Left ventricle myocardium inferior (tissue), 1 donor: ENCODE data around the gene CLCNKB. TPM values are rescaled to one million over a fixed set of nuclear protein-coding genes. Genes with fewer than 3 reads are reported as not detected.
A peak's percentile ranks its signal among the peaks of the same experiment; 100 is the strongest.

Experiments used
- DNase-seq: peaks from one replicate; pipeline ENCODE4 v3.0.0-alpha.2; 2020
- H3K27ac ChIP-seq: fragments of 200-600 bp; replicated peaks from 2 replicates; pipeline ENCODE4 v1.8.0; 2021
- H3K27me3 ChIP-seq: fragments of 200-600 bp; 2 replicates; pipeline ENCODE4 v1.8.0; 2021; ENCODE audit warnings: low read depth
- H3K36me3 ChIP-seq: fragments of 200-600 bp; 2 replicates; pipeline ENCODE4 v1.8.0; 2021
- H3K4me1 ChIP-seq: fragments of 200-600 bp; 2 replicates; pipeline ENCODE4 v1.8.0; 2021
- H3K4me3 ChIP-seq: fragments of 200-600 bp; 2 replicates; pipeline ENCODE4 v1.8.0; 2021; ENCODE audit warnings: mild to moderate bottlenecking, moderate library complexity
- H3K9me3 ChIP-seq: fragments of 200-600 bp; replicated peaks from 2 replicates; pipeline ENCODE4 v1.8.0; 2021
- CTCF ChIP-seq: fragments of 200-600 bp; IDR thresholded peaks from 2 replicates; pipeline ENCODE4 v1.8.0; 2021; ENCODE audit warnings: antibody characterized with exemption, mild to moderate bottlenecking, borderline replicate concordance
- intact Hi-C: fragments of 100-400 bp; cut with micrococcal nuclease; formaldehyde crosslinking; loops from one replicate; pipeline ENCODE4 v1.11.0; 2022
- total RNA-seq: library from RNA; stranded (reverse); fragmentation: NEBNext Ultra II Directional; extraction: Animal tissue kit (Norgen Biotek cat#: 25700); gene quantifications from one replicate; pipeline ENCODE4 v1.2.1, GENCODE V29; 2021
- donor health status: DM: no; HTN: yes; CAD: no; lungs with severe emphysema.

Gene CLCNKB
- total RNA-seq, 1 donor from 2014 or later: 1.3 TPM

GRCh38 chr1:16068356-16069270 is 25.0 kb downstream of the CLCNKB start:
- Histone ChIP-seq H3K27me3 (peaks cover 12% of the 10 kb centered on the region), H3K27ac (peak overlapping the region; percentile 65), H3K9me3 (no peaks in the 10 kb centered on the region), H3K4me3 (no peak overlapping the region), H3K4me1 (peaks cover 41% of the 10 kb centered on the region), H3K36me3 (no peaks in the 10 kb centered on the region)
- intact Hi-C loops: no loop called here
- peak; percentile 65 for DNase-seq
- TF ChIP-seq CTCF: no peak

GRCh38 chr1:16070640-16071355 is 27.2 kb downstream of the CLCNKB start:
- Histone ChIP-seq H3K27ac (no peak overlapping the region), H3K9me3 (no peaks in the 10 kb centered on the region), H3K4me1 (peaks cover 55% of the 10 kb centered on the region), H3K36me3 (no peaks in the 10 kb centered on the region), H3K27me3 (peaks cover 16% of the 10 kb centered on the region), H3K4me3 (no peak overlapping the region)
- no peak for TF ChIP-seq CTCF
- DNase-seq: no peak
- intact Hi-C loops: no loop called here

GRCh38 chr1:16071614-16072013 is 28.0 kb downstream of the CLCNKB start:
- Histone ChIP-seq H3K27me3 (peaks cover 16% of the 10 kb centered on the region), H3K4me3 (no peak overlapping the region), H3K4me1 (peaks cover 61% of the 10 kb centered on the region), H3K9me3 (no peaks in the 10 kb centered on the region), H3K36me3 (no peaks in the 10 kb centered on the region), H3K27ac (no peak overlapping the region)
- intact Hi-C loops: no loop called here
- DNase-seq: no peak
- no peak for TF ChIP-seq CTCF

GRCh38 chr1:16072095-16072494 is 28.5 kb downstream of the CLCNKB start:
- no peaks in the 10 kb centered on the region for H3K9me3 ChIP-seq
- intact Hi-C loops: no loop called here

More at GRCh38 chr1:16072095-16072494, 28.5 kb downstream of the CLCNKB start:
- peaks cover 16% of the 10 kb centered on the region for H3K27me3 ChIP-seq
- H3K36me3 ChIP-seq: no peaks in the 10 kb centered on the region
- H3K4me3 ChIP-seq: no peak overlapping the region
- H3K27ac ChIP-seq: no peak overlapping the region
- TF ChIP-seq CTCF: no peak
- H3K4me1 ChIP-seq: peaks cover 61% of the 10 kb centered on the region
- no peak for DNase-seq
